KMS-11 (cell line): ENCODE results near the gene LAMTOR5.

ENCODE experiments used
- H2AFZ ChIP-seq: fragments of 200-600 bp; sonication (generic); 2 replicates; pipeline ENCODE4 v1.6.1; 2016; ENCODE audit warnings: antibody characterized with exemption, mixed run types, low read depth
- H3K27ac ChIP-seq: fragments of 200-600 bp; sonication (generic); 2 replicates; pipeline ENCODE4 v1.6.1; 2016; ENCODE audit warnings: mild to moderate bottlenecking, mixed run types
- H3K27me3 ChIP-seq: fragments of 200-600 bp; sonication (generic); 2 replicates; pipeline ENCODE4 v1.6.1; 2017; ENCODE audit warnings: mild to moderate bottlenecking, low read depth, mixed run types, moderate library complexity; ENCODE audit not compliant: insufficient read depth
- H3K36me3 ChIP-seq: fragments of 200-600 bp; sonication (generic); 2 replicates; pipeline ENCODE4 v1.6.1; 2017; ENCODE audit warnings: mild to moderate bottlenecking, mixed run types; ENCODE audit not compliant: insufficient read depth
- H3K4me1 ChIP-seq: fragments of 200-600 bp; sonication (generic); 2 replicates; pipeline ENCODE4 v1.6.1; 2016; ENCODE audit warnings: mild to moderate bottlenecking, low read depth, mixed run types; ENCODE audit not compliant: poor library complexity, severe bottlenecking
- H3K4me2 ChIP-seq: fragments of 200-600 bp; sonication (generic); 2 replicates; pipeline ENCODE4 v1.7.0; 2016; ENCODE audit warnings: mild to moderate bottlenecking, mixed run types
- H3K4me3 ChIP-seq: fragments of 200-600 bp; sonication (generic); IDR thresholded peaks from 2 replicates; pipeline ENCODE4 v1.6.1; 2017; ENCODE audit warnings: low read depth, low read length, mixed read lengths; ENCODE audit not compliant: insufficient read depth
- H3K79me2 ChIP-seq: fragments of 200-600 bp; sonication (generic); 2 replicates; pipeline ENCODE4 v1.6.1; 2016; ENCODE audit warnings: low read depth, mixed run types; ENCODE audit not compliant: insufficient read depth
- H3K9ac ChIP-seq: fragments of 200-600 bp; sonication (generic); 2 replicates; pipeline ENCODE4 v1.6.1; 2016; ENCODE audit warnings: mild to moderate bottlenecking, mixed run types
- H4K20me1 ChIP-seq: fragments of 200-600 bp; sonication (generic); 2 replicates; pipeline ENCODE4 v1.6.1; 2016; ENCODE audit warnings: mild to moderate bottlenecking, mixed run types; ENCODE audit not compliant: insufficient read depth
- TF ChIP-seq, protein P1 (sequence below): fragments of 200-600 bp; sonication (generic); conservative IDR thresholded peaks from 2 replicates; pipeline ENCODE4 v1.6.1; 2017; ENCODE audit warnings: low read depth, mild to moderate bottlenecking, antibody characterized with exemption, low read length, moderate library complexity, mixed read lengths

Gene LAMTOR5

DNA sequence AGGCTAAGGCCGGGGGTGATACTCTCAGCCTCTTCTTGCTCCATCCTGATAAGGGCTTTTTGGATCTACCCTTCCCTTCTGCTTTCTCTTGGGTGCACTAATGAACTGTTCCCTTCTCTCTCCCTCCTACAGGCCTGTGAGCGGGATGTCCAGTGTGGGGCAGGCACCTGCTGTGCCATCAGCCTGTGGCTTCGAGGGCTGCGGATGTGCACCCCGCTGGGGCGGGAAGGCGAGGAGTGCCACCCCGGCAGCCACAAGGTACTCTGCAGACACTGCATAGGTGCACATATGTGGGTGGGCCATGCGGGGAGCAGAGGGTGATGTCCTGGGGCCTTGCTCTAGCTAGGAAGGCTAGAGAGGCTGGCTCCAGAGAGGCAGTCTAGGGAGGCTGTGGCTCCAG is 46.3 kb upstream of the LAMTOR5 start:
- H3K36me3 ChIP-seq = no peaks in the 10 kb centered on the region

DNA sequence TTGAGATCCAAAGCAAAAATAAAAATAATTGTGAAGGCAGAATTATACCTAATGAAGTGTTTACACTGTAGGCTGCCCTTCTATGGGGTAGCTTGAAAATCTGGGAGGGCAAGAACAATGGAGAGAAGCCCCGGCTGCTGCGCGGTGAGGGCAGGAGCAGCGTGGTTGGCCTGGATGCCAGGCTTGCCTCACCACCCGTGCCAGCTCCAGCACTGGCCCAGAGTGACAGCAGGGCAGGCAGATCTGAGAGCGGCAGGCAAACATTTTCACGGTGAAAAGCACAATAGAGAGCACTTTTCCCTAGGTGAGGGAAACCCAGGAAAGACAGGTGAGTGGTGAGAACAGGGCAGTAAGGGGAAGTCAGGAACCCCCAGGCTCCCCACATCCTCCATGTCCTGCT is 44.8 kb upstream of the LAMTOR5 start:
- H3K27ac ChIP-seq = no peak overlapping the region

More for the DNA sequence above, 46.3 kb upstream of the LAMTOR5 start:
- Histone ChIP-seq H3K79me2 (no peaks in the 10 kb centered on the region), H2AFZ (no peak overlapping the region), H3K4me2 (no peak overlapping the region), H4K20me1 (no peaks in the 10 kb centered on the region), H3K4me1 (no peaks in the 10 kb centered on the region), H3K27me3 (no peaks in the 10 kb centered on the region), H3K27ac (no peak overlapping the region), H3K4me3 (no peak overlapping the region), H3K9ac (no peak overlapping the region)
- TF ChIP-seq, protein P1, sequence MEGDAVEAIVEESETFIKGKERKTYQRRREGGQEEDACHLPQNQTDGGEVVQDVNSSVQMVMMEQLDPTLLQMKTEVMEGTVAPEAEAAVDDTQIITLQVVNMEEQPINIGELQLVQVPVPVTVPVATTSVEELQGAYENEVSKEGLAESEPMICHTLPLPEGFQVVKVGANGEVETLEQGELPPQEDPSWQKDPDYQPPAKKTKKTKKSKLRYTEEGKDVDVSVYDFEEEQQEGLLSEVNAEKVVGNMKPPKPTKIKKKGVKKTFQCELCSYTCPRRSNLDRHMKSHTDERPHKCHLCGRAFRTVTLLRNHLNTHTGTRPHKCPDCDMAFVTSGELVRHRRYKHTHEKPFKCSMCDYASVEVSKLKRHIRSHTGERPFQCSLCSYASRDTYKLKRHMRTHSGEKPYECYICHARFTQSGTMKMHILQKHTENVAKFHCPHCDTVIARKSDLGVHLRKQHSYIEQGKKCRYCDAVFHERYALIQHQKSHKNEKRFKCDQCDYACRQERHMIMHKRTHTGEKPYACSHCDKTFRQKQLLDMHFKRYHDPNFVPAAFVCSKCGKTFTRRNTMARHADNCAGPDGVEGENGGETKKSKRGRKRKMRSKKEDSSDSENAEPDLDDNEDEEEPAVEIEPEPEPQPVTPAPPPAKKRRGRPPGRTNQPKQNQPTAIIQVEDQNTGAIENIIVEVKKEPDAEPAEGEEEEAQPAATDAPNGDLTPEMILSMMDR = no peak

DNA sequence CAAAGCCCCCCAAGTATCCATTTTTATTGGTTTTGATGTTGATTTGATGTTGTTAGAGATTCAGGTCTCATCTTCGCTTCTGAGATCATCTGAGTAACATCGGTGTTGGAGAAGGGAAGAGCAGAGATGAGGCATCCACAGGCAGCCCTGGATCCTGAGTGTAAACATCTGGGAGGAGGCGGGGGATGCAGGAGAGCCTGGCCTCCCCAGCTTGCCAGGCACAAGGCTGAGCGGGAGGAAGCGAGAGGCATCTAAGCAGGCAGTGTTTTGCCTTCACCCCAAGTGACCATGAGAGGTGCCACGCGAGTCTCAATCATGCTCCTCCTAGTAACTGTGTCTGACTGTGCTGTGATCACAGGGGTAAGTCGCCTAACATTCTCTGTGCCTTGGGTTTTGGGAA is 43.4 kb upstream of the LAMTOR5 start, which contains the start of gene PROK1:
Gene PROK1 (plus strand): TSS at position 221 of the 400 bp plus-strand sequence. CDS start 68 bp downstream, at position 289.
- Histone ChIP-seq H2AFZ (no peak within 1 kb of the TSS), H3K4me1 (no peaks in the 10 kb centered on the region), H3K36me3 (no peaks in the 10 kb centered on the region), H3K4me3 (no peak within 1 kb of the TSS), H3K79me2 (no peaks in the 10 kb centered on the region), H3K9ac (no peak within 1 kb of the TSS), H3K27ac (no peak within 1 kb of the TSS), H3K27me3 (no peaks in the 10 kb centered on the region), H4K20me1 (no peaks in the 10 kb centered on the region), H3K4me2 (no peak within 1 kb of the TSS)
- TF ChIP-seq, protein P1 = no peak

More for the DNA sequence above, 44.8 kb upstream of the LAMTOR5 start:
- no peak overlapping the region for H3K4me2 ChIP-seq
- no peak overlapping the region for H2AFZ ChIP-seq
- H3K4me1 ChIP-seq = no peaks in the 10 kb centered on the region
- no peaks in the 10 kb centered on the region for H4K20me1 ChIP-seq
- no peaks in the 10 kb centered on the region for H3K27me3 ChIP-seq
- H3K36me3 ChIP-seq = no peaks in the 10 kb centered on the region
- TF ChIP-seq, protein P1 = no peak
- no peak overlapping the region for H3K9ac ChIP-seq
- H3K79me2 ChIP-seq = no peaks in the 10 kb centered on the region
- no peak overlapping the region for H3K4me3 ChIP-seq

DNA sequence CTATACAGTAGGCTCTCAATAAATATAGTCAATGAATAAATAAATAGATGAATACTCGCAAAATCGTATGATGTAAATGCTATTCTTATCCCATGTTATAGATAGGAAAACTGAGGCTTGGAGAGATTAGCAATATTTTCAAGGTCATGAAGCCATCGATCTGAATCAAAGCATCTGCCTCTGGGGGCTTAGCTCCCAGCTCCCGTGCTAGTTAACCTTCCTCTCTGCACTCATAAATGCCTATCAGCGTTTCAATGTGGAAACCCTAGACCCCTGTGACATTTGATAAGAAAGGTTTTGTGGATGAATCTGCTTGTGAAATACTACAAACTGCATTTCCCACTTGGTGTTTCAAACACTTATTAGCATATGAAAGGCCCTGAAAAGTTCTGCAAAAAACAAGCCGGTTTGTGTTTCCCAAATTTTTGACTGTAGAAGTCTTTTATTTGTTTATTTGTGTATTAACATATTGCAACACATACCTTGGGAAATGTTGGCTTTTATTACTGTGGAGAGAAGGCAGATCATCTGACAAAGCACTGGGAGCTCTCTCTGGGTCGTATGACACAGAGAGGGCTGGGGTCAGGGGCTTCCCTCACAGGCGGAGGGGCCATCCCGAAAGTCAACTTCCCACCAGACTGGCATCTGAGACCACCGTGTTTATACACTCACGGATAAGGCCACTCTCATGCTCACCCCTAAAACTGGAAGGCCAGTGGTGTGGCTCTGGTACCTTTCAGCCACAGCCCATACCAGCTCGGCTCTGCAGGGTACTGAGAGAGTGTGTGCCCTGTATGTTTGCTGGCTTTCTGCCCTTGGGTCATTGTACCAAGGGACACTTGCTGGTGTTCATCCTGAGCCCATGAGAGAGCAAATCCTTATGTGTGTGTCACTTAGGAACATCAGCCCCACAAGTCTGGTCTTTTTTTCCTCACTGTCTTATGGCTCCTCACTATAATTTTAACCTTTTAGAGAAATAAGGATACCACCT is 42.5 kb upstream of the LAMTOR5 start:
- TF ChIP-seq, protein P1 = no peak
- Histone ChIP-seq H2AFZ (no peak overlapping the region), H3K9ac (no peak overlapping the region), H4K20me1 (no peaks in the 10 kb centered on the region), H3K36me3 (no peaks in the 10 kb centered on the region), H3K27ac (no peak overlapping the region), H3K4me1 (no peaks in the 10 kb centered on the region), H3K79me2 (no peaks in the 10 kb centered on the region), H3K27me3 (no peaks in the 10 kb centered on the region), H3K4me3 (no peak overlapping the region), H3K4me2 (no peak overlapping the region)
